Endodermal cell (in vitro differentiated cells): ENCODE measurements around the gene TBC1D12. TPM values are rescaled to one million over a fixed set of nuclear protein-coding genes. Genes with fewer than 3 reads are reported as not detected.
"Not testable (repeated sequence)": the region's sequence is repeated elsewhere in the genome, so short reads cannot be mapped to it uniquely, and the experiment has no call there.

Experiments
- DNase-seq: peaks from one replicate; pipeline ENCODE4 v3.0.0-alpha.2; 2017
- H3K27ac ChIP-seq: 2 replicates; pipeline ENCODE4 v1.5.1; 2013; ENCODE audit warnings: mild to moderate bottlenecking, low read depth, low read length, moderate library complexity
- H3K27me3 ChIP-seq: 2 replicates; pipeline ENCODE4 v1.6.1; 2013; ENCODE audit warnings: mild to moderate bottlenecking, low read length, moderate library complexity; ENCODE audit not compliant: insufficient read depth, control insufficient read depth, poor library complexity, severe bottlenecking
- H3K36me3 ChIP-seq: 2 replicates; pipeline ENCODE4 v1.7.0; 2013; ENCODE audit warnings: mild to moderate bottlenecking, low read length, moderate library complexity; ENCODE audit not compliant: control insufficient read depth, insufficient read depth
- H3K4me1 ChIP-seq: one replicate; pipeline ENCODE4 v1.7.0; 2013; ENCODE audit warnings: low read length; ENCODE audit not compliant: control insufficient read depth, insufficient read depth
- H3K4me3 ChIP-seq: 2 replicates; pipeline ENCODE4 v1.5.1; 2013; ENCODE audit warnings: mild to moderate bottlenecking, low read length, moderate library complexity
- H3K9ac ChIP-seq: 2 replicates; pipeline ENCODE4 v1.6.1; 2013; ENCODE audit warnings: mild to moderate bottlenecking, low read length, moderate library complexity; ENCODE audit not compliant: poor library complexity, severe bottlenecking; ENCODE audit errors: extremely low read depth
- H3K9me3 ChIP-seq: 2 replicates; pipeline ENCODE4 v1.6.1; 2013; ENCODE audit warnings: mild to moderate bottlenecking, low read length, moderate library complexity; ENCODE audit not compliant: control insufficient read depth
- H3K27ac Mint-ChIP-seq: 2 replicates; pipeline ENCODE4 v1.8.0; 2020; ENCODE audit warnings: mixed read lengths
- H3K27me3 Mint-ChIP-seq: 2 replicates; pipeline ENCODE4 v1.8.0; 2021; ENCODE audit warnings: mild to moderate bottlenecking, mixed read lengths; ENCODE audit not compliant: insufficient read depth
- H3K36me3 Mint-ChIP-seq: 2 replicates; pipeline ENCODE4 v1.8.0; 2020; ENCODE audit warnings: low read depth, mixed read lengths
- H3K4me1 Mint-ChIP-seq: 2 replicates; pipeline ENCODE4 v1.8.0; 2020; ENCODE audit warnings: mixed read lengths
- H3K4me3 Mint-ChIP-seq: 2 replicates; pipeline ENCODE4 v1.8.0; 2020; ENCODE audit warnings: mild to moderate bottlenecking, moderate library complexity, mixed read lengths
- H3K9me3 Mint-ChIP-seq: 2 replicates; pipeline ENCODE4 v1.8.0; 2020; ENCODE audit warnings: mild to moderate bottlenecking, mixed read lengths
- WGBS, 2 experiments: methylation state at CpG; one replicate each; pipeline versions ENCODE4 v1.1.5 to v1.1.7; 2013; ENCODE audit warnings: missing lambda C conversion rate in 2 of 2, mixed read lengths in 1 of 2; ENCODE audit not compliant: insufficient coverage in 1 of 2, insufficient read length in 1 of 2; 5-methylcytosine and 5-hydroxymethylcytosine counted together
- total RNA-seq, 2 donors: library from RNA; stranded (reverse); fragmentation: NEBNext Ultra II Directional in 1 of 2; extraction: Animal tissue kit (Norgen Biotek cat#: 25700) in 1 of 2; gene quantifications; 2 replicates in 1 of 2; 3 replicates in 1 of 2; pipeline ENCODE4 v1.2.1, GENCODE V29; 2021
- TF ChIP-seq, protein P1 (sequence below): fragments of 200-600 bp; sonication (generic); conservative IDR thresholded peaks from 2 replicates; pipeline ENCODE4 v1.5.0; 2021; ENCODE audit warnings: antibody characterized with exemption, mild to moderate bottlenecking

Gene TBC1D12
- total RNA-seq, 2 donors from 2014 or later = 7.0 to 7.4 TPM

DNA sequence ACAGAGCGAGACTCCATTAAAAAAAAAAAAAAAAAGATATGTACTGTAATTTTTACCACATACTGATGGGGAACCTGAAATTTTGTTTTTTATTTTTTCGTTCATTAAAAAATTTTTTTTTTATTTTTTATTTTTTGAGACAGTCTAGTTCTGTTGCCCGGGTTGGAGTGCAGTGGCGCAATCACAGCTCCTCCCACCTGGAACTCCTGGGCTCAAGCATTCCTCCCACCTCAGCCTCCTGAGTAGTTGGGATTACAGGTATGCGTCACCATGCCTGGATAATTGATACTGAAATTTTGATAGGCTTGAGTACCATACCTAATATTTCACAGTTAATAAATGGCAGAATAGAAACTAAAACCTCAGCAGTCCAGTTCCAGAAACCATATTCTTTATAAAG, 122.4 kb downstream of the TBC1D12 start:
- H3K9ac ChIP-seq = no peak overlapping the region
- no peaks in the 10 kb centered on the region for H3K9me3 ChIP-seq
- H3K4me3 ChIP-seq = no peak overlapping the region
- H3K27me3 ChIP-seq = no peaks in the 10 kb centered on the region
- no peaks in the 10 kb centered on the region for H3K4me1 ChIP-seq
- no peak overlapping the region for H3K27ac ChIP-seq
- no peaks in the 10 kb centered on the region for H3K4me1 Mint-ChIP-seq
- H3K27ac Mint-ChIP-seq = no peak overlapping the region
- TF ChIP-seq, protein P1, sequence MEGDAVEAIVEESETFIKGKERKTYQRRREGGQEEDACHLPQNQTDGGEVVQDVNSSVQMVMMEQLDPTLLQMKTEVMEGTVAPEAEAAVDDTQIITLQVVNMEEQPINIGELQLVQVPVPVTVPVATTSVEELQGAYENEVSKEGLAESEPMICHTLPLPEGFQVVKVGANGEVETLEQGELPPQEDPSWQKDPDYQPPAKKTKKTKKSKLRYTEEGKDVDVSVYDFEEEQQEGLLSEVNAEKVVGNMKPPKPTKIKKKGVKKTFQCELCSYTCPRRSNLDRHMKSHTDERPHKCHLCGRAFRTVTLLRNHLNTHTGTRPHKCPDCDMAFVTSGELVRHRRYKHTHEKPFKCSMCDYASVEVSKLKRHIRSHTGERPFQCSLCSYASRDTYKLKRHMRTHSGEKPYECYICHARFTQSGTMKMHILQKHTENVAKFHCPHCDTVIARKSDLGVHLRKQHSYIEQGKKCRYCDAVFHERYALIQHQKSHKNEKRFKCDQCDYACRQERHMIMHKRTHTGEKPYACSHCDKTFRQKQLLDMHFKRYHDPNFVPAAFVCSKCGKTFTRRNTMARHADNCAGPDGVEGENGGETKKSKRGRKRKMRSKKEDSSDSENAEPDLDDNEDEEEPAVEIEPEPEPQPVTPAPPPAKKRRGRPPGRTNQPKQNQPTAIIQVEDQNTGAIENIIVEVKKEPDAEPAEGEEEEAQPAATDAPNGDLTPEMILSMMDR = no peak
- DNase-seq = no peak
- peaks cover 12% of the 10 kb centered on the region for H3K36me3 ChIP-seq
- H3K4me3 Mint-ChIP-seq = no peak overlapping the region
- H3K27me3 Mint-ChIP-seq = no peaks in the 10 kb centered on the region
- 85% methylated on average over 3 of the region's 5 CpGs; no CpG with 5 or more reads in 1 of the 2 experiments for WGBS, 2 experiments
- peaks cover 10% of the 10 kb centered on the region for H3K36me3 Mint-ChIP-seq
- no peaks in the 10 kb centered on the region for H3K9me3 Mint-ChIP-seq

GRCh38 chr10:94531550-94531949, 129.2 kb downstream of the TBC1D12 start:
- H3K36me3 Mint-ChIP-seq = peaks cover 13% of the 10 kb centered on the region
- not testable (repeated sequence) for H3K27ac Mint-ChIP-seq, H3K4me1 Mint-ChIP-seq

DNA sequence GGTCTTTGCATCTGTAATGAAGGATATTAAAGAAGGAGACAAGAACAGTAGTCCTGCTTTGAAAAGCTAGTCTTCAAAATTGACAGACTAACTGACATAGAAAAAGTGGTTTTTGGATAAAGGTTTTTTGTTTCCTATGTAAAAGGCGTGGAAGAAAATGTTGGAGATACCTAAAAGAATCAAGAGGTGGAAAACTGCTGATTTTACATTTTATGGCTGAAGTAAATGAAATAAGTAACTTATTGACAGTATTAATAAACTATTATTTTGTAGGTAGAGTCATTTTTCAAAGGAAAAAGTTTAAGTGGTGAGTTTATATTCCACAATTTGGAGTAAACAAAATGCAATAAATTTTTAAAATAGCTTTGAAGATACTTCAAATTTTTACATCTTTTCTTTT, 130.7 kb downstream of the TBC1D12 start:
- peaks cover 5% of the 10 kb centered on the region for H3K9me3 ChIP-seq
- no peak overlapping the region for H3K4me3 ChIP-seq
- H3K9ac ChIP-seq = no peak overlapping the region
- DNase-seq = no peak
- H3K9me3 Mint-ChIP-seq = no peaks in the 10 kb centered on the region
- no peak overlapping the region for H3K27ac Mint-ChIP-seq
- no peaks in the 10 kb centered on the region for H3K27me3 ChIP-seq
- no peaks in the 10 kb centered on the region for H3K4me1 ChIP-seq
- WGBS, 2 experiments = 87 to 100% methylated on average over 1 of the region's 1 CpG
- no peaks in the 10 kb centered on the region for H3K4me1 Mint-ChIP-seq
- TF ChIP-seq, protein P1 = no peak
- H3K27me3 Mint-ChIP-seq = no peaks in the 10 kb centered on the region
- peaks cover 20% of the 10 kb centered on the region for H3K36me3 ChIP-seq
- no peak overlapping the region for H3K27ac ChIP-seq
- H3K36me3 Mint-ChIP-seq = peaks cover 13% of the 10 kb centered on the region
- H3K4me3 Mint-ChIP-seq = no peak overlapping the region

More at GRCh38 chr10:94531550-94531949, 129.2 kb downstream of the TBC1D12 start:
- not testable (repeated sequence) for H3K27me3 ChIP-seq, H3K9me3 Mint-ChIP-seq, H3K9ac ChIP-seq, H3K4me1 ChIP-seq, DNase-seq, H3K4me3 Mint-ChIP-seq, H3K27me3 Mint-ChIP-seq, H3K4me3 ChIP-seq, H3K9me3 ChIP-seq, H3K27ac ChIP-seq
- H3K36me3 ChIP-seq = peaks cover 20% of the 10 kb centered on the region

DNA sequence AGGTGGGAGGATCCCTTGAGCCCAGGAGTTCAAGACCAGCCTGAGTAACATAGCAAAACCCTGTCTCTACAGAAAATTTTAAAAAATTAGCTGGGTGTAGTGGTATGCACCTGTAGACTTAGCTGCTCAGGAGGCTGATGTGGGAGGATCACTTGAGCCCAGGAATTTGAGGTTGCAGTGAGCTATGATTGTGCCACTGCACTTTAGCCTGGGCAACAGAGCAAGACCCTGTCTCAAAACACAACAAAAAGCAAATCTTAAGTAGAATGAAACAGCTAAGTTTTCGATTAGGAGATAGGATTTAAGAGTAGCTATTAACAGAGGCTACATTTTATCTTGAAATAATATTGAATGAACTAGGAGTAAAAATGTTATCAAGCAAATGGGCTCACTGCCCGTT, 139.9 kb downstream of the TBC1D12 start:
- not testable (repeated sequence) for H3K4me3 ChIP-seq, H3K27ac Mint-ChIP-seq, H3K9me3 ChIP-seq, H3K27ac ChIP-seq, H3K9ac ChIP-seq, H3K36me3 ChIP-seq, H3K4me1 ChIP-seq, H3K9me3 Mint-ChIP-seq, H3K4me3 Mint-ChIP-seq, H3K27me3 ChIP-seq, H3K36me3 Mint-ChIP-seq, DNase-seq, H3K27me3 Mint-ChIP-seq
- H3K4me1 Mint-ChIP-seq = peaks cover 11% of the 10 kb centered on the region
- WGBS, 2 experiments = 95 to 100% methylated on average over 1 to 2 of the region's 2 CpGs
